ENCODE data around the gene FGGY. TPM values are rescaled to one million over a fixed set of nuclear protein-coding genes. Genes with fewer than 3 reads are reported as not detected.

The FGGY gene, protein sequence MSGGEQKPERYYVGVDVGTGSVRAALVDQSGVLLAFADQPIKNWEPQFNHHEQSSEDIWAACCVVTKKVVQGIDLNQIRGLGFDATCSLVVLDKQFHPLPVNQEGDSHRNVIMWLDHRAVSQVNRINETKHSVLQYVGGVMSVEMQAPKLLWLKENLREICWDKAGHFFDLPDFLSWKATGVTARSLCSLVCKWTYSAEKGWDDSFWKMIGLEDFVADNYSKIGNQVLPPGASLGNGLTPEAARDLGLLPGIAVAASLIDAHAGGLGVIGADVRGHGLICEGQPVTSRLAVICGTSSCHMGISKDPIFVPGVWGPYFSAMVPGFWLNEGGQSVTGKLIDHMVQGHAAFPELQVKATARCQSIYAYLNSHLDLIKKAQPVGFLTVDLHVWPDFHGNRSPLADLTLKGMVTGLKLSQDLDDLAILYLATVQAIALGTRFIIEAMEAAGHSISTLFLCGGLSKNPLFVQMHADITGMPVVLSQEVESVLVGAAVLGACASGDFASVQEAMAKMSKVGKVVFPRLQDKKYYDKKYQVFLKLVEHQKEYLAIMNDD
- total RNA-seq = 9.6 and 11.1 TPM in 2 replicates

DNA sequence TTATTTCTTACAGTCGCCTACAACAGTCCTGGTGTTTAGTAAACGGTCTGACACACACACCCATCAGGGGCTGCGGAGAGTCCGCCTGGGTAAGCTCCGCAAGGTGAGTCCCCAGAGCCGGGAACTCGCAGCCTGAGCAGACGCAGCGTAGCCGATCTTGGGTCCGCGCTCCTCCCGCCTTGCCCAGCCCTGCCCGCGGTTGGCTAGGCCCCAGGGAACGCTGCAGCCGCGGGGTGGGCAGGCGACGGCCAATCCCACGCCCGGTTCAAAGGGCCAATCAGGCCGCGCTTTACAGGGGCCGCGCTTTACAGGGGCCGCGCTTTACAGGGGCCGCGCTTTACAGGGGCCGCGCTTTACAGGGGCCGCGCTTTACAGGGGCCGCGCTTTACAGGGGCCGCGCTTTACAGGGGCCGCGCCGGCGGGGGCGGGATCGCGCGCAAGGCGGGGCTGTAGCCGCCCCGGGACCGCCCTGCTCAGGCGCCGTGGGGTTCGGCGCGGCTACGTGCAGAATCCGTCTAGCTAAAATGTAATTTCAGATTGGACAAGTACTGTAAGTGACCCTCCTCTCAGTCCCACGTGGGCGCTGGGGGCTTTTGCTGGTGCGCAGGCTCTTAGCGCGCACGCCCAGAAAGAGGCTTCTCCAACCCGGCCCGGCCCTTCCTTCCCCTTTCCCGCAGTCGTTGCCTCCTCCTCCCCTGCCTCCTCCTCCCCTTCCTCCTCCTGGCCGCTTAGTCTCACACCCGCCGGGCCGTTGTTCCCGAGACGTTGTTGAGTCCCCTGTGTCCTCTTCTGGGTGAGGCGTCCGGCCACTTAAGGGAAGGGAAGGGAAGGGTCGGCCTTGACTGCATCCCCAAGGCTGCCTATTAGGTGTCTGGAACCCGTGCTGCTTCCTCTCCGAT, at the start of gene FGGY:
Gene FGGY, plus strand, starts transcription at position 737 of the 899 bp plus-strand sequence. CDS start 24,456 bp downstream, outside the sequence.

Small RNAs within 50 kb of the gene (small RNA-seq; reads per million reads assigned to genes)
- not detected for gene MIR4711
